ENCODE data around the gene SHLD3. TPM values are rescaled to one million over a fixed set of nuclear protein-coding genes. Genes with fewer than 3 reads are reported as not detected.

Gene SHLD3
- total RNA-seq, 1 experiment from 2014 or later, result 3.3 TPM

- Mint-ChIP-seq H3K9me3 (no peaks in the 10 kb centered on the region), H3K4me3 (no peak overlapping the region), H3K27ac (no peak overlapping the region; the same call in 1 of the 2 replicates), H3K4me1 (peaks cover 10% of the 10 kb centered on the region), H3K27me3 (ENCODE audit: low read depth) (no peaks in the 10 kb centered on the region), H3K36me3 (0 out of 2 replicates have a peak, but pooled peaks cover 3% of the 10 kb centered on the region)
- TF ChIP-seq CBFB (CRISPR knock-in tag; IDR thresholded peaks at IDR 0.05; ENCODE audit: low read depth) (no peak), AFF4 (CRISPR knock-in tag; IDR thresholded peaks at IDR 0.05; ENCODE audit: borderline replicate concordance) (no peak), ZNF281 (CRISPR knock-in tag; IDR thresholded peaks at IDR 0.05) (no peak), ELF4 (CRISPR knock-in tag; IDR thresholded peaks at IDR 0.05; ENCODE audit: low read depth) (no peak), NR3C1 (CRISPR knock-in tag; conservative IDR thresholded peaks at IDR 0.05; ENCODE audit: low read depth) (no peak), ZNF232 (CRISPR knock-in tag; IDR thresholded peaks at IDR 0.05) (no peak), ZNF425 (CRISPR knock-in tag; conservative IDR thresholded peaks at IDR 0.05) (no peak), ZNF263 (CRISPR knock-in tag; IDR thresholded peaks at IDR 0.05; ENCODE audit: low read depth) (no peak), ZNF138 (CRISPR knock-in tag; conservative IDR thresholded peaks at IDR 0.05) (no peak), USF1 (CRISPR knock-in tag; IDR thresholded peaks at IDR 0.05) (no peak), SMAD3 (CRISPR knock-in tag; IDR thresholded peaks at IDR 0.05; ENCODE audit: borderline replicate concordance) (no peak), PRRX2 (CRISPR knock-in tag; IDR thresholded peaks at IDR 0.05) (no peak), CREB1 (CRISPR knock-in tag; IDR thresholded peaks at IDR 0.05) (no peak), E2F1 (CRISPR knock-in tag; IDR thresholded peaks at IDR 0.05) (no peak), NFE2L1 (CRISPR knock-in tag; IDR thresholded peaks at IDR 0.05) (no peak)
- ChIA-PET POLR2A (no interaction called here), CTCF (no interaction called here)
- no peak for DNase-seq (ENCODE audit: low spot score)
- ATAC-seq, result no peak
Observed at GRCh38 chr5:65646938-65647337, 22.1 kb downstream of the SHLD3 start.

GRCh38 chr5:65647941-65648340 lies 23.1 kb downstream of the SHLD3 start:
- peak; percentile 91 for ATAC-seq
- Mint-ChIP-seq H3K27ac (peak overlapping the region; percentile 7; the same call in 1 of the 2 replicates), H3K27me3 (ENCODE audit: low read depth) (no peaks in the 10 kb centered on the region), H3K4me1 (peaks cover 10% of the 10 kb centered on the region), H3K36me3 (0 out of 2 replicates have a peak, but pooled peaks cover 3% of the 10 kb centered on the region), H3K4me3 (no peak overlapping the region), H3K9me3 (no peaks in the 10 kb centered on the region)
- ChIA-PET POLR2A (no interaction called here), CTCF (interaction anchor here (1.1 kb wide), 1 partner anchor 9 kb away, joined by 4 read pairs; no protein-coding TSS in a partner anchor)
- no peak for DNase-seq (ENCODE audit: low spot score)
- TF ChIP-seq SOX15 (CRISPR knock-in tag; IDR thresholded peaks at IDR 0.05) (no peak), AFF4 (CRISPR knock-in tag; IDR thresholded peaks at IDR 0.05; ENCODE audit: borderline replicate concordance) (no peak), CDX4 (CRISPR knock-in tag; IDR thresholded peaks at IDR 0.05; ENCODE audit: borderline replicate concordance) (no peak), ZBTB21 (CRISPR knock-in tag; IDR thresholded peaks at IDR 0.05; ENCODE audit: borderline replicate concordance) (no peak), CREM (CRISPR knock-in tag; IDR thresholded peaks at IDR 0.05) (no peak), OVOL2 (CRISPR knock-in tag; IDR thresholded peaks at IDR 0.05; ENCODE audit: borderline replicate concordance) (no peak), NFATC4 (CRISPR knock-in tag; IDR thresholded peaks at IDR 0.05) (no peak)
